Skeletal muscle tissue (tissue), 4 donors: ENCODE results near the gene KCTD14. TPM values are rescaled to one million over a fixed set of nuclear protein-coding genes. Genes with fewer than 3 reads are reported as not detected.

Experiments
- H3K27ac ChIP-seq: one replicate; pipeline ENCODE4 v1.7.0; 2013; ENCODE audit warnings: mild to moderate bottlenecking, low read depth, low read length, inconsistent platforms
- H3K27me3 ChIP-seq, 3 donors: one replicate each; pipeline ENCODE4 v1.7.0; 2013; ENCODE audit warnings: low read length in 3 of 3; ENCODE audit not compliant: control insufficient read depth in 3 of 3, insufficient read depth in 3 of 3
- H3K36me3 ChIP-seq, 3 donors: one replicate each; pipeline ENCODE4 v1.7.0; 2013; ENCODE audit warnings: low read length in 3 of 3; ENCODE audit not compliant: control insufficient read depth in 3 of 3, insufficient read depth in 3 of 3
- H3K4me1 ChIP-seq, 3 donors: one replicate each; pipeline ENCODE4 v1.7.0; 2013; ENCODE audit warnings: low read length in 3 of 3, mild to moderate bottlenecking in 3 of 3; ENCODE audit not compliant: control insufficient read depth in 3 of 3, insufficient read depth in 3 of 3
- H3K4me3 ChIP-seq, 3 donors: one replicate each; pipeline ENCODE4 v1.7.0; 2013; ENCODE audit warnings: low read length in 3 of 3
- H3K9ac ChIP-seq, 3 donors: one replicate each; pipeline ENCODE4 v1.7.0; 2013; ENCODE audit warnings: low read length in 3 of 3, mild to moderate bottlenecking in 3 of 3, moderate library complexity in 2 of 3, low read depth in 1 of 3
- H3K9me3 ChIP-seq, 3 donors: one replicate each; pipeline ENCODE4 v1.7.0; 2013; ENCODE audit warnings: low read length in 3 of 3; ENCODE audit not compliant: control insufficient read depth in 3 of 3
- total RNA-seq: library from RNA; depleted of rRNA; stranded (reverse); fragments of >200 nt; gene quantifications from one replicate; pipeline ENCODE4 v1.2.3, GENCODE V29; 2014
- donor health status: Osteomylitis.

The KCTD14 gene
- 0.52 TPM for total RNA-seq

GRCh38 chr11:78022397-78023396 lies at the start of gene KCTD14:
Gene KCTD14 (minus strand): TSS chr11:78023276. CDS start chr11:78023249, 27 bp downstream.
- Histone ChIP-seq H3K4me3 (peak within 1 kb of the TSS; percentile 51 to 64 (median 52)), H3K9me3 (no peaks in the 10 kb centered on the region), H3K4me1 (peaks cover 0 to 2% (median 0%) of the 10 kb centered on the region in 3 donors), H3K27me3 (peaks cover 0 to 8% (median 4%) of the 10 kb centered on the region in 3 donors), H3K36me3 (no peaks in the 10 kb centered on the region), H3K27ac (no peak within 1 kb of the TSS), H3K9ac (peak within 1 kb of the TSS in 2 of 3 donors; percentile 57 to 69)

GRCh38 chr11:78072455-78072854 lies 49.4 kb upstream of the KCTD14 start:
- H3K27me3 ChIP-seq = no peaks in the 10 kb centered on the region
- H3K9me3 ChIP-seq = no peaks in the 10 kb centered on the region
- peaks cover 19 to 34% (median 19%) of the 10 kb centered on the region in 3 donors for H3K36me3 ChIP-seq
- no peak overlapping the region for H3K4me3 ChIP-seq
- H3K27ac ChIP-seq = no peak overlapping the region
- no peak overlapping the region for H3K9ac ChIP-seq
- H3K4me1 ChIP-seq = peaks cover 21 to 35% (median 31%) of the 10 kb centered on the region in 3 donors

- H3K36me3 ChIP-seq = peaks cover 19 to 35% (median 20%) of the 10 kb centered on the region in 3 donors
- H3K4me3 ChIP-seq = no peak overlapping the region
- no peaks in the 10 kb centered on the region for H3K27me3 ChIP-seq
- no peaks in the 10 kb centered on the region for H3K9me3 ChIP-seq
- H3K9ac ChIP-seq = peak overlapping the region in 1 of 3 donors; percentile 43
- H3K4me1 ChIP-seq = peaks cover 14 to 29% (median 24%) of the 10 kb centered on the region in 3 donors
- no peak overlapping the region for H3K27ac ChIP-seq
These were observed 48.6 kb upstream of the KCTD14 start for GRCh38 chr11:78071717-78072116.

GRCh38 chr11:78070621-78071020 lies 47.5 kb upstream of the KCTD14 start:
- Histone ChIP-seq H3K27me3 (no peaks in the 10 kb centered on the region), H3K36me3 (peaks cover 19 to 35% (median 20%) of the 10 kb centered on the region in 3 donors), H3K27ac (no peak overlapping the region), H3K4me3 (no peak overlapping the region), H3K9me3 (no peaks in the 10 kb centered on the region), H3K4me1 (peaks cover 8 to 23% (median 18%) of the 10 kb centered on the region in 3 donors), H3K9ac (no peak overlapping the region)

- Histone ChIP-seq H3K9ac (no peak overlapping the region), H3K4me3 (no peak overlapping the region), H3K27me3 (no peaks in the 10 kb centered on the region), H3K36me3 (peaks cover 16 to 32% (median 20%) of the 10 kb centered on the region in 3 donors), H3K9me3 (no peaks in the 10 kb centered on the region), H3K4me1 (peaks cover 13 to 25% (median 15%) of the 10 kb centered on the region in 3 donors), H3K27ac (no peak overlapping the region)
These were observed 46.4 kb upstream of the KCTD14 start for GRCh38 chr11:78069465-78069864.

- no peak overlapping the region for H3K4me3 ChIP-seq
- H3K9me3 ChIP-seq = no peaks in the 10 kb centered on the region
- H3K36me3 ChIP-seq = peaks cover 16 to 32% (median 19%) of the 10 kb centered on the region in 3 donors
- H3K4me1 ChIP-seq = peaks cover 26 to 41% (median 32%) of the 10 kb centered on the region in 3 donors
- H3K27me3 ChIP-seq = no peaks in the 10 kb centered on the region
- no peak overlapping the region for H3K9ac ChIP-seq
- H3K27ac ChIP-seq = no peak overlapping the region
These were observed 44.6 kb upstream of the KCTD14 start for GRCh38 chr11:78067704-78068103.

GRCh38 chr11:78066471-78066870 lies 43.4 kb upstream of the KCTD14 start:
- H3K9me3 ChIP-seq = no peaks in the 10 kb centered on the region
- no peaks in the 10 kb centered on the region for H3K27me3 ChIP-seq
- peaks cover 11 to 26% (median 11%) of the 10 kb centered on the region in 3 donors for H3K36me3 ChIP-seq
- no peak overlapping the region for H3K27ac ChIP-seq
- no peak overlapping the region for H3K4me3 ChIP-seq
- peaks cover 34 to 51% (median 41%) of the 10 kb centered on the region in 3 donors for H3K4me1 ChIP-seq
- no peak overlapping the region for H3K9ac ChIP-seq

- H3K4me1 ChIP-seq = peaks cover 40 to 60% (median 43%) of the 10 kb centered on the region in 3 donors
- H3K9me3 ChIP-seq = no peaks in the 10 kb centered on the region
- peak overlapping the region; percentile 38 to 67 (median 46) for H3K4me3 ChIP-seq
- peak overlapping the region in 1 of 3 donors; percentile 15 for H3K9ac ChIP-seq
- no peaks in the 10 kb centered on the region for H3K27me3 ChIP-seq
- no peak overlapping the region for H3K27ac ChIP-seq
- peaks cover 8 to 18% (median 11%) of the 10 kb centered on the region in 3 donors for H3K36me3 ChIP-seq
These were observed 42.1 kb upstream of the KCTD14 start for GRCh38 chr11:78065203-78065602.

- peaks cover 33 to 56% (median 37%) of the 10 kb centered on the region in 3 donors for H3K4me1 ChIP-seq
- peaks cover 3 to 8% (median 7%) of the 10 kb centered on the region in 3 donors for H3K36me3 ChIP-seq
- H3K9ac ChIP-seq = peak within 1 kb of the TSS in 2 of 3 donors; percentile 71 to 79
- peak within 1 kb of the TSS; percentile 67 for H3K27ac ChIP-seq
- H3K9me3 ChIP-seq = no peaks in the 10 kb centered on the region
- no peaks in the 10 kb centered on the region for H3K27me3 ChIP-seq
- H3K4me3 ChIP-seq = peak within 1 kb of the TSS; percentile 57 to 77 (median 60)
These were observed 40.5 kb upstream of the KCTD14 start, which contains the start of gene THRSP for GRCh38 chr11:78063440-78064181. Gene THRSP (plus strand): TSS chr11:78063861. CDS start chr11:78063882, 21 bp downstream.
